ENCODE measurements around the gene ARMC9.

ARMC9 gene

GRCh38 chr2:231351648-231352047, 153.2 kb downstream of the ARMC9 start:
- no peak overlapping the region for H3K27ac ChIP-seq
- TF ChIP-seq CTCF (IDR thresholded peaks at IDR 0.05), result no peak
- DNase-seq (ENCODE audit: low spot score), result peak; percentile 50

GRCh38 chr2:231353469-231353868, 155.0 kb downstream of the ARMC9 start:
- TF ChIP-seq CTCF (IDR thresholded peaks at IDR 0.05), result no peak
- H3K27ac ChIP-seq, result no peak overlapping the region
- DNase-seq (ENCODE audit: low spot score), result peak; percentile 45
- H3K4me3 ChIP-seq, result no peak overlapping the region

More at GRCh38 chr2:231351648-231352047, 153.2 kb downstream of the ARMC9 start:
- H3K4me3 ChIP-seq, result no peak overlapping the region

GRCh38 chr2:231355508-231356465, 157.4 kb downstream of the ARMC9 start:
- DNase-seq (ENCODE audit: low spot score), result peak; percentile 67
- peak overlapping the region in 1 of 2 donors; percentile 52 for H3K27ac ChIP-seq
- no peak for TF ChIP-seq CTCF (IDR thresholded peaks at IDR 0.05)

GRCh38 chr2:231356466-231356844, 158.0 kb downstream of the ARMC9 start:
- peak; percentile 16 for DNase-seq (ENCODE audit: low spot score)
- H3K27ac ChIP-seq, result no peak overlapping the region
- TF ChIP-seq CTCF (IDR thresholded peaks at IDR 0.05), result no peak
- H3K4me3 ChIP-seq, result no peak overlapping the region

More at GRCh38 chr2:231355508-231356465, 157.4 kb downstream of the ARMC9 start:
- H3K4me3 ChIP-seq, result peak overlapping the region; percentile 36

GRCh38 chr2:231357048-231357447, 158.6 kb downstream of the ARMC9 start:
- no peak for TF ChIP-seq CTCF (IDR thresholded peaks at IDR 0.05)
- no peak overlapping the region for H3K27ac ChIP-seq
- DNase-seq (ENCODE audit: low spot score), result peak; percentile 59
- no peak overlapping the region for H3K4me3 ChIP-seq

- TF ChIP-seq CTCF (IDR thresholded peaks at IDR 0.05), result no peak
- no peak overlapping the region for H3K27ac ChIP-seq
- H3K4me3 ChIP-seq, result no peak overlapping the region
- peak; percentile 58 for DNase-seq (ENCODE audit: low spot score)
These were observed 159.5 kb downstream of the ARMC9 start for GRCh38 chr2:231357931-231358330.

- Histone ChIP-seq H3K27ac (no peak overlapping the region), H3K4me3 (no peak overlapping the region)
- TF ChIP-seq CTCF (IDR thresholded peaks at IDR 0.05), result no peak
- DNase-seq (ENCODE audit: low spot score), result peak; percentile 41
These were observed 161.0 kb downstream of the ARMC9 start for GRCh38 chr2:231359441-231359840.

Data from coronary artery (tissue), 2 donors.